K562 (cell line): ENCODE results near the gene SPEM2. TPM values are rescaled to one million over a fixed set of nuclear protein-coding genes. Genes with fewer than 3 reads are reported as not detected.

ENCODE experiments used
- ATAC-seq: fragments of 200-7000 bp; cut with Tn5 transposase; 3 replicates; pipeline ENCODE4 v1.9.1; 2020; ENCODE audit warnings: moderate library complexity
- BruUV-seq: library from RNA; stranded (reverse); fragments of 400-500 nt; replicated peaks from 2 replicates; lab custom pipeline; 2021; lab: Mats Ljungman, UMichigan
- CTCF ChIA-PET: fragments of 300-600 bp; formaldehyde crosslinking; extraction: SDS; loops from one replicate; lab custom pipeline; 2021; ENCODE audit warnings: low intra/inter-chr PET ratio; lab: Yijun Ruan, JAX
- POLR2A ChIA-PET: fragments of 300-600, 350-650 bp; sonication (Branson Sonifier 250); formaldehyde crosslinking; extraction: SDS; loops from one replicate; lab custom pipeline; 2021; ENCODE audit warnings: antibody characterized with exemption, inconsistent platforms; lab: Yijun Ruan, JAX
- DNase-seq, 4 experiments: peaks; one replicate each; pipeline versions ENCODE4 v3.0.0 to v3.0.0-alpha.2; 2011 to 2018; ENCODE audit warnings: low spot score in 3 of 4, mixed read lengths in 3 of 4; ENCODE audit errors: extremely low read depth in 1 of 4
- FAIRE-seq: peaks from 2 replicates; lab custom pipeline; 2011; peaks lifted over from hg19 to GRCh38; lab: Jason Lieb, UNC
- H2AFZ ChIP-seq: 2 replicates; pipeline ENCODE4 v1.6.0; 2011; ENCODE audit warnings: low read depth, low read length, control low read depth, inconsistent platforms
- H3K27ac ChIP-seq: fragments of 200-600 bp; 3 replicates; pipeline ENCODE4 v1.8.0; 2011; ENCODE audit warnings: low read depth, mild to moderate bottlenecking, control low read depth, inconsistent platforms, low read length, moderate library complexity, mixed read lengths; ENCODE audit errors: extremely low read depth
- H3K27me3 ChIP-seq, 2 experiments: fragments of 300-600 bp in 1 of 2; 2 replicates in 1 of 2; 3 replicates in 1 of 2; pipeline versions ENCODE4 v1.6.0 to v1.8.0; 2011; ENCODE audit warnings: inconsistent platforms in 2 of 2, low read length in 2 of 2, mild to moderate bottlenecking in 1 of 2, mixed read lengths in 1 of 2, moderate library complexity in 1 of 2; ENCODE audit not compliant: control insufficient read depth in 2 of 2, insufficient read depth in 2 of 2
- H3K36me3 ChIP-seq: fragments of 300-600 bp; 3 replicates; pipeline ENCODE4 v1.8.0; 2011; ENCODE audit warnings: mild to moderate bottlenecking, low read length, inconsistent platforms; ENCODE audit not compliant: control insufficient read depth, insufficient read depth
- H3K4me1 ChIP-seq, 2 experiments: fragments of 200-600 bp in 1 of 2; replicated peaks in 1 of 2; 2 replicates in 1 of 2; 3 replicates in 1 of 2; pipeline versions ENCODE4 v1.5.1 to v1.8.0; 2011; ENCODE audit warnings: inconsistent platforms in 2 of 2, low read length in 2 of 2, mild to moderate bottlenecking in 1 of 2, mixed read lengths in 1 of 2, moderate library complexity in 1 of 2; ENCODE audit not compliant: control insufficient read depth in 2 of 2, insufficient read depth in 2 of 2
- H3K4me2 ChIP-seq: 2 replicates; pipeline ENCODE4 v1.6.1; 2011; ENCODE audit warnings: low read length, control low read depth, inconsistent platforms, mixed read lengths; ENCODE audit not compliant: insufficient read depth
- H3K4me3 ChIP-seq: fragments of 200-600 bp; sonication (generic), shearing (Covaris generic); 2 replicates; pipeline ENCODE4 v1.5.1; 2016; ENCODE audit warnings: control low read depth, inconsistent platforms
- H3K79me2 ChIP-seq: fragments of 200-600 bp; 3 replicates; pipeline ENCODE4 v1.8.0; 2011; ENCODE audit warnings: low read length, inconsistent platforms; ENCODE audit not compliant: control insufficient read depth, insufficient read depth
- H3K9ac ChIP-seq, 2 experiments: 2 replicates each; pipeline versions ENCODE4 v1.6.0 to v1.6.1; 2011; ENCODE audit warnings: low read depth in 2 of 2, low read length in 2 of 2, control low read depth in 1 of 2, inconsistent platforms in 1 of 2, mild to moderate bottlenecking in 1 of 2, mixed read lengths in 1 of 2; ENCODE audit not compliant: insufficient read depth in 1 of 2
- H3K9me1 ChIP-seq: one replicate; pipeline ENCODE4 v1.6.0; 2011; ENCODE audit warnings: inconsistent platforms, mild to moderate bottlenecking, low read length, moderate library complexity; ENCODE audit not compliant: control insufficient read depth, insufficient read depth
- H3K9me3 ChIP-seq: replicated peaks from 2 replicates; pipeline ENCODE4 v1.5.1; 2011; ENCODE audit warnings: low read depth, low read length, inconsistent platforms; ENCODE audit not compliant: control insufficient read depth, insufficient read depth
- H4K20me1 ChIP-seq: replicated peaks from 2 replicates; pipeline ENCODE4 v1.6.1; 2011; ENCODE audit warnings: low read length, inconsistent platforms, mixed read lengths; ENCODE audit not compliant: control insufficient read depth, insufficient read depth
- RBM25 ChIP-seq: fragments of 200-400 bp; formaldehyde crosslinking; IDR thresholded peaks from 2 replicates; pipeline ENCODE4 v1.6.1; 2018; ENCODE audit warnings: low read length, low read depth, moderate library complexity; ENCODE audit not compliant: severe bottlenecking
- TCF3 ChIP-seq: sonication (generic); formaldehyde crosslinking; IDR thresholded peaks from 2 replicates; pipeline ENCODE4 v1.4.0; 2020; ENCODE audit warnings: mild to moderate bottlenecking, missing genetic modification reagents
- THRB ChIP-seq: fragments of 450-650 bp; formaldehyde crosslinking; conservative IDR thresholded peaks from 2 replicates; pipeline ENCODE4 v1.4.0; 2022; ENCODE audit warnings: mild to moderate bottlenecking, missing genetic modification characterization
- UBTF ChIP-seq, 2 experiments: IDR thresholded peaks; 2 replicates each; pipeline ENCODE4 v1.6.1; 2012; ENCODE audit warnings: improper control_type of control experiment in 2 of 2, low read depth in 2 of 2, low read length in 2 of 2, borderline replicate concordance in 1 of 2
- ZNF121 ChIP-seq: sonication (generic); formaldehyde crosslinking; conservative IDR thresholded peaks from 2 replicates; pipeline ENCODE4 v1.8.0; 2022; ENCODE audit warnings: missing genetic modification reagents
- ZNF134 ChIP-seq: fragments of 250-450 bp; sonication (Bioruptor Pico); conservative IDR thresholded peaks from 2 replicates; pipeline ENCODE4 v1.4.0; 2020
- WGBS: fragments of 100-300 bp; shearing (Covaris generic); methylation state at CpG from one replicate; pipeline ENCODE4 v1.1.6; 2016; ENCODE audit warnings: low coverage, mixed read lengths; ENCODE audit not compliant: insufficient coverage; ENCODE audit errors: missing lambda C conversion rate; 5-methylcytosine and 5-hydroxymethylcytosine counted together
- in situ Hi-C: fragments of 300-500 bp; cut with MboI; formaldehyde crosslinking; loops from 4 replicates; pipeline ENCODE4 v1.15.0; 2018; ENCODE audit warnings: inconsistent platforms, mixed read lengths
- intact Hi-C: fragments of 100-400 bp; cut with micrococcal nuclease; formaldehyde crosslinking; loops from 2 replicates; pipeline ENCODE4 v1.14.2; 2022
- polyA plus RNA-seq, 8 experiments: library from polyadenylated mRNA; depleted of rRNA in 4 of 8; stranded (reverse) in 5 of 8; unstranded in 3 of 8; fragments of >200 nt; fragmentation: Nextera tagmentation in 2 of 8; fragmentation: Illumina TruSeq in 1 of 8; extraction: Ambion mirVana in 2 of 8; extraction: Trizol in 1 of 8; gene quantifications; 2 replicates each; pipeline versions ENCODE4 v1.2.1 to v1.2.3, GENCODE V29; 2011 to 2014; ENCODE audit warnings: inconsistent platforms in 1 of 8, missing spikeins in 1 of 8
- total RNA-seq, 7 experiments: library from RNA; depleted of rRNA in 6 of 7; stranded (reverse); fragments of >200 nt in 6 of 7; fragmentation: Illumina TruSeq in 2 of 7; extraction: Trizol in 2 of 7; gene quantifications; 2 replicates each; pipeline versions ENCODE4 v1.2.1 to v1.2.3, GENCODE V29; 2011 to 2021; ENCODE audit warnings: low replicate concordance in 1 of 7

Gene SPEM2
- total and polyA plus RNA-seq, 9 of the 15 experiments (the other 6 are each of a cell fraction or from before 2014, with no cell fraction given): not detected

- H2AFZ ChIP-seq: no peak overlapping the region
- ATAC-seq: no peak
- peaks cover 9 to 29% of the 10 kb centered on the region in 2 experiments; a peak in 4 of 5 replicates for H3K4me1 ChIP-seq
- no peaks in the 10 kb centered on the region for H3K9me1 ChIP-seq
- no peak overlapping the region for H3K9ac ChIP-seq
- no peak overlapping the region for H3K27ac ChIP-seq
- no peaks in the 10 kb centered on the region for H4K20me1 ChIP-seq
- no peak overlapping the region for H3K4me3 ChIP-seq
- peaks cover 3% of the 10 kb centered on the region; the same call in 1 of the 3 replicates for H3K36me3 ChIP-seq
- H3K4me2 ChIP-seq: no peak overlapping the region
- intact Hi-C loops (no loop called here), in situ Hi-C loops (no loop called here)
- H3K27me3 ChIP-seq: no peaks in the 10 kb centered on the region
- no TSS peak for BruUV-seq
- H3K9me3 ChIP-seq: no peaks in the 10 kb centered on the region
- no peak for FAIRE-seq
- TF ChIP-seq RBM25 (peak; percentile 41), THRB (CRISPR knock-in tag) (no peak), ZNF134 (CRISPR knock-in tag) (no peak), TCF3 (CRISPR knock-in tag) (no peak), ZNF121 (CRISPR knock-in tag) (peak; percentile 85), UBTF (IDR thresholded peaks at IDR 0.05; ENCODE audit: borderline replicate concordance in 1 of 2, low read depth in 2 of 2, low read length in 2 of 2) (no peak)
- H3K79me2 ChIP-seq: peaks cover 8% of the 10 kb centered on the region; the same call in 2 of the 3 replicates
- CTCF ChIA-PET: no interaction called here
- DNase-seq: no peak
- POLR2A ChIA-PET: interaction anchor here (0.8 to 1.2 kb wide), 2 partner anchors 12 to 78 kb away, joined by 3 read pairs; no protein-coding TSS in a partner anchor
- WGBS: 70% methylated on average over 2 of the region's 2 CpGs
These were observed 26.8 kb upstream of the SPEM2 start for GRCh38 chr17:7398612-7399011.
